MM.1S (cell line): ENCODE results near the gene RAX.

Source experiments
- EZH2 ChIP-seq: fragments of 300-600 bp; sonication (generic); optimal IDR thresholded peaks from 2 replicates; pipeline ENCODE3; 2017; ENCODE audit warnings: low read depth, mild to moderate bottlenecking, antibody characterized with exemption, low read length, mixed read lengths
- EZH2phosphoT487 ChIP-seq: fragments of 300-600 bp; sonication (generic); IDR thresholded peaks from 2 replicates; pipeline ENCODE4 v1.6.1; 2018; ENCODE audit warnings: antibody characterized with exemption, low read length
- TF ChIP-seq, protein P1 (sequence below): fragments of 300-600 bp; sonication (generic); IDR thresholded peaks from 2 replicates; pipeline ENCODE4 v1.5.1; 2016; ENCODE audit warnings: antibody characterized with exemption, low read length, mixed read lengths

DNA sequence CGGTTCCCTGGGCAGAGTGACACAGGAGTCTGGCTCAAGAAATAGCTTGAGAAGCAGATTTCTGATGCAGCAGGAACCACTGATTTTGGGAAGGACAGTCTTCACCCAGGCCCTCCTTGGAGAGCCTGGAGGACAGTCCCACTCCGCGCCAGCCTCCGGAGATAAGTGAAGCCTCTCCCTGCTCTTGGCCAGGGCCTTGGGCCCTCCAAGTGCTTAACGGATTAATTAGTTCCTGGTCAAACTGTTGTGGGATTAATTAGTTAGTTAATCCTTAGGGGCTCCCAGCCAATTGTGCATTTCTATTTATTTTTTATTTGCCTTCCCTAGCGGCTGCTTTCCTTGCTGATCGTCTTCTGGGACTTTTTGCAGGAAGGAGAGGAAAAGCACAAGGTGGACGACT lies 25.6 kb upstream of the RAX start:
- TF ChIP-seq, protein P1, sequence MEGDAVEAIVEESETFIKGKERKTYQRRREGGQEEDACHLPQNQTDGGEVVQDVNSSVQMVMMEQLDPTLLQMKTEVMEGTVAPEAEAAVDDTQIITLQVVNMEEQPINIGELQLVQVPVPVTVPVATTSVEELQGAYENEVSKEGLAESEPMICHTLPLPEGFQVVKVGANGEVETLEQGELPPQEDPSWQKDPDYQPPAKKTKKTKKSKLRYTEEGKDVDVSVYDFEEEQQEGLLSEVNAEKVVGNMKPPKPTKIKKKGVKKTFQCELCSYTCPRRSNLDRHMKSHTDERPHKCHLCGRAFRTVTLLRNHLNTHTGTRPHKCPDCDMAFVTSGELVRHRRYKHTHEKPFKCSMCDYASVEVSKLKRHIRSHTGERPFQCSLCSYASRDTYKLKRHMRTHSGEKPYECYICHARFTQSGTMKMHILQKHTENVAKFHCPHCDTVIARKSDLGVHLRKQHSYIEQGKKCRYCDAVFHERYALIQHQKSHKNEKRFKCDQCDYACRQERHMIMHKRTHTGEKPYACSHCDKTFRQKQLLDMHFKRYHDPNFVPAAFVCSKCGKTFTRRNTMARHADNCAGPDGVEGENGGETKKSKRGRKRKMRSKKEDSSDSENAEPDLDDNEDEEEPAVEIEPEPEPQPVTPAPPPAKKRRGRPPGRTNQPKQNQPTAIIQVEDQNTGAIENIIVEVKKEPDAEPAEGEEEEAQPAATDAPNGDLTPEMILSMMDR, result no peak
- TF ChIP-seq EZH2phosphoT487 (no peak), EZH2 (no peak)
